ENCODE measurements around the gene RNU1-3.
"Not testable (repeated sequence)": the region's sequence is repeated elsewhere in the genome, so short reads cannot be mapped to it uniquely, and the experiment has no call there.

RNU1-3 gene

GRCh38 chr1:16703602-16704001, 36.9 kb upstream of the RNU1-3 start:
- not testable (repeated sequence) for H3K9me3 ChIP-seq (ENCODE audit: control insufficient read depth, low read length); DNase-seq; H4K8ac ChIP-seq (ENCODE audit: low read length); H3K27ac ChIP-seq (ENCODE audit: low read length, poor library complexity, severe bottlenecking); H4K91ac ChIP-seq (ENCODE audit: low read length); H2BK5ac ChIP-seq (ENCODE audit: low read depth, low read length, poor library complexity, severe bottlenecking); H3K79me1 ChIP-seq (replicated peaks; ENCODE audit: low read length, poor library complexity, severe bottlenecking); H3K9ac ChIP-seq (ENCODE audit: low read length); H2BK120ac ChIP-seq (ENCODE audit: low read depth, low read length); H3K18ac ChIP-seq (ENCODE audit: low read depth in 1 of 2, low read length in 2 of 2); H3K4me3 ChIP-seq (ENCODE audit: insufficient read depth in 1 of 2, low read depth in 1 of 2, low read length in 2 of 2); H2BK15ac ChIP-seq (ENCODE audit: low read depth, poor library complexity, severe bottlenecking); H3K14ac ChIP-seq (ENCODE audit: low read length in 2 of 2); H3K4me2 ChIP-seq (ENCODE audit: low read length, poor library complexity, severe bottlenecking); H3K23ac ChIP-seq (ENCODE audit: low read length in 2 of 2); H2BK12ac ChIP-seq (ENCODE audit: low read length in 2 of 2); H3K4ac ChIP-seq (ENCODE audit: low read depth in 1 of 2, low read length in 2 of 2); H3K36me3 ChIP-seq (ENCODE audit: control insufficient read depth in 1 of 2, insufficient read depth in 2 of 2, low read depth in 1 of 2, low read length in 2 of 2); H3K27me3 ChIP-seq (ENCODE audit: control insufficient read depth in 1 of 2, insufficient read depth in 1 of 2, low read length in 2 of 2); H2AK5ac ChIP-seq (ENCODE audit: low read length, severe bottlenecking); H3K4me1 ChIP-seq (ENCODE audit: control insufficient read depth, insufficient read depth, low read depth, low read length); H2AFZ ChIP-seq (ENCODE audit: low read depth, low read length)
- no CpG with 5 or more reads among the region's 5 CpGs for WGBS

GRCh38 chr1:16703141-16703540, 36.4 kb upstream of the RNU1-3 start:
- not testable (repeated sequence) for H3K4me3 ChIP-seq (ENCODE audit: insufficient read depth in 1 of 2, low read depth in 1 of 2, low read length in 2 of 2)

GRCh38 chr1:16702280-16702679, 35.5 kb upstream of the RNU1-3 start:
- not testable (repeated sequence) for H3K4me2 ChIP-seq (ENCODE audit: low read length, poor library complexity, severe bottlenecking); H3K4me3 ChIP-seq (ENCODE audit: insufficient read depth in 1 of 2, low read depth in 1 of 2, low read length in 2 of 2); H3K27me3 ChIP-seq (ENCODE audit: control insufficient read depth in 1 of 2, insufficient read depth in 1 of 2, low read length in 2 of 2); H2BK5ac ChIP-seq (ENCODE audit: low read depth, low read length, poor library complexity, severe bottlenecking); H2AK5ac ChIP-seq (ENCODE audit: low read length, severe bottlenecking); H3K4ac ChIP-seq (ENCODE audit: low read depth in 1 of 2, low read length in 2 of 2); H4K91ac ChIP-seq (ENCODE audit: low read length); H2BK15ac ChIP-seq (ENCODE audit: low read depth, poor library complexity, severe bottlenecking); H3K27ac ChIP-seq (ENCODE audit: low read length, poor library complexity, severe bottlenecking); H3K18ac ChIP-seq (ENCODE audit: low read depth in 1 of 2, low read length in 2 of 2); H3K9ac ChIP-seq (ENCODE audit: low read length); H3K9me3 ChIP-seq (ENCODE audit: control insufficient read depth, low read length); H4K8ac ChIP-seq (ENCODE audit: low read length); H2BK120ac ChIP-seq (ENCODE audit: low read depth, low read length); DNase-seq; H3K14ac ChIP-seq (ENCODE audit: low read length in 2 of 2); H3K36me3 ChIP-seq (ENCODE audit: control insufficient read depth in 1 of 2, insufficient read depth in 2 of 2, low read depth in 1 of 2, low read length in 2 of 2); H3K79me1 ChIP-seq (replicated peaks; ENCODE audit: low read length, poor library complexity, severe bottlenecking); H2BK12ac ChIP-seq (ENCODE audit: low read length in 2 of 2); H3K23ac ChIP-seq (ENCODE audit: low read length in 2 of 2); H3K4me1 ChIP-seq (ENCODE audit: control insufficient read depth, insufficient read depth, low read depth, low read length); H2AFZ ChIP-seq (ENCODE audit: low read depth, low read length)
- WGBS, result no CpG with 5 or more reads among the region's 5 CpGs

More at GRCh38 chr1:16703141-16703540, 36.4 kb upstream of the RNU1-3 start:
- not testable (repeated sequence) for H3K27me3 ChIP-seq (ENCODE audit: control insufficient read depth in 1 of 2, insufficient read depth in 1 of 2, low read length in 2 of 2); H2BK12ac ChIP-seq (ENCODE audit: low read length in 2 of 2); H3K4me2 ChIP-seq (ENCODE audit: low read length, poor library complexity, severe bottlenecking); H3K27ac ChIP-seq (ENCODE audit: low read length, poor library complexity, severe bottlenecking); H3K23ac ChIP-seq (ENCODE audit: low read length in 2 of 2); H3K36me3 ChIP-seq (ENCODE audit: control insufficient read depth in 1 of 2, insufficient read depth in 2 of 2, low read depth in 1 of 2, low read length in 2 of 2); DNase-seq; H3K14ac ChIP-seq (ENCODE audit: low read length in 2 of 2); H2BK15ac ChIP-seq (ENCODE audit: low read depth, poor library complexity, severe bottlenecking); H3K9me3 ChIP-seq (ENCODE audit: control insufficient read depth, low read length); H4K8ac ChIP-seq (ENCODE audit: low read length); H3K79me1 ChIP-seq (replicated peaks; ENCODE audit: low read length, poor library complexity, severe bottlenecking); H3K18ac ChIP-seq (ENCODE audit: low read depth in 1 of 2, low read length in 2 of 2); H3K4me1 ChIP-seq (ENCODE audit: control insufficient read depth, insufficient read depth, low read depth, low read length); H2BK120ac ChIP-seq (ENCODE audit: low read depth, low read length); H2BK5ac ChIP-seq (ENCODE audit: low read depth, low read length, poor library complexity, severe bottlenecking); H2AFZ ChIP-seq (ENCODE audit: low read depth, low read length); H3K9ac ChIP-seq (ENCODE audit: low read length); H3K4ac ChIP-seq (ENCODE audit: low read depth in 1 of 2, low read length in 2 of 2); H4K91ac ChIP-seq (ENCODE audit: low read length); H2AK5ac ChIP-seq (ENCODE audit: low read length, severe bottlenecking)
- no CpG with 5 or more reads among the region's 7 CpGs for WGBS

DNA sequence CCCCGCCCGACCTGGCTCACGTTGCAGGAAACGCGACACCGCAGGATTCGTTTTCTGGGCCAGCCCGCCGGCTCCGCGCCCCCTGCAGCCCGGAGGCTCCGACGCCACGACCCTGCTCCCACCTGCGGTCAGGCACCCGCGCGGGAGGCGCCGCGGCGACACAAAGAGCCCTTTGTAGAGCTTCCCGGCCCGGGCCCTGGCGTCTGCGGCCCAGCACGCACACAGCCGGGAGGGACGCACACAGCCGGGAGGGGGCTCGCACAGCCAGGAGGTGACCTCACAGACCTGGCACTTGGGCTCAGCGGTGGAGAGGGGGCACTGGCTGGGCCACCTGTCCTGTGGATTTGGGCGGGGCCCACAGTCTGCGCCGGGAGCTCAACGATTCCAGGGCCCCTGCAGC, 34.4 kb upstream of the RNU1-3 start:
- not testable (repeated sequence) for H3K4me1 ChIP-seq (ENCODE audit: control insufficient read depth, insufficient read depth, low read depth, low read length); H3K4me3 ChIP-seq (ENCODE audit: insufficient read depth in 1 of 2, low read depth in 1 of 2, low read length in 2 of 2); H3K79me1 ChIP-seq (replicated peaks; ENCODE audit: low read length, poor library complexity, severe bottlenecking); H3K18ac ChIP-seq (ENCODE audit: low read depth in 1 of 2, low read length in 2 of 2); H3K27ac ChIP-seq (ENCODE audit: low read length, poor library complexity, severe bottlenecking); H2BK12ac ChIP-seq (ENCODE audit: low read length in 2 of 2); H2AK5ac ChIP-seq (ENCODE audit: low read length, severe bottlenecking); H3K27me3 ChIP-seq (ENCODE audit: control insufficient read depth in 1 of 2, insufficient read depth in 1 of 2, low read length in 2 of 2); H4K91ac ChIP-seq (ENCODE audit: low read length); H2AFZ ChIP-seq (ENCODE audit: low read depth, low read length); H3K4me2 ChIP-seq (ENCODE audit: low read length, poor library complexity, severe bottlenecking); H3K23ac ChIP-seq (ENCODE audit: low read length in 2 of 2); H2BK15ac ChIP-seq (ENCODE audit: low read depth, poor library complexity, severe bottlenecking); H3K14ac ChIP-seq (ENCODE audit: low read length in 2 of 2); H3K4ac ChIP-seq (ENCODE audit: low read depth in 1 of 2, low read length in 2 of 2); H3K36me3 ChIP-seq (ENCODE audit: control insufficient read depth in 1 of 2, insufficient read depth in 2 of 2, low read depth in 1 of 2, low read length in 2 of 2); H4K8ac ChIP-seq (ENCODE audit: low read length); DNase-seq; H3K9me3 ChIP-seq (ENCODE audit: control insufficient read depth, low read length); H3K9ac ChIP-seq (ENCODE audit: low read length); H2BK5ac ChIP-seq (ENCODE audit: low read depth, low read length, poor library complexity, severe bottlenecking); H2BK120ac ChIP-seq (ENCODE audit: low read depth, low read length)
- WGBS, result no CpG with 5 or more reads among the region's 37 CpGs

Data from mesenchymal stem cell (in vitro differentiated cells and primary cell).